H1 (cell line): ENCODE results near the gene HMCN2. TPM values are rescaled to one million over a fixed set of nuclear protein-coding genes. Genes with fewer than 3 reads are reported as not detected.

Experiments
- CTCF ChIA-PET: fragments of 300-600 bp; sonication (Branson Sonifier 250); formaldehyde crosslinking; loops from one replicate; lab custom pipeline; 2021; ENCODE audit not compliant: partially characterized antibody; lab: Charles Lee
- POLR2A ChIA-PET: fragments of 300-600 bp; sonication (Branson Sonifier 250); formaldehyde crosslinking; loops from one replicate; lab custom pipeline; 2021; ENCODE audit warnings: inconsistent platforms; ENCODE audit not compliant: partially characterized antibody; lab: Charles Lee
- DNase-seq, 2 experiments: peaks; one replicate each; pipeline versions ENCODE4 v3.0.0 to v3.0.0-alpha.2; 2010 to 2022; ENCODE audit warnings: low spot score in 2 of 2, low read depth in 1 of 2, mixed read lengths in 1 of 2
- FAIRE-seq: peaks from 2 replicates; lab custom pipeline; 2011; peaks lifted over from hg19 to GRCh38; lab: Jason Lieb, UNC
- H2AFZ ChIP-seq: 2 replicates; pipeline ENCODE4 v1.8.1; 2012; ENCODE audit warnings: low read length, inconsistent platforms
- H2AK5ac ChIP-seq: 2 replicates; pipeline ENCODE4 v1.6.1; 2013; ENCODE audit warnings: low read depth, low read length
- H2BK120ac ChIP-seq: replicated peaks from 2 replicates; pipeline ENCODE3; 2013; ENCODE audit warnings: low read depth, low read length, inconsistent platforms
- H2BK12ac ChIP-seq: 2 replicates; pipeline ENCODE4 v1.6.1; 2013; ENCODE audit warnings: low read depth, low read length
- H2BK15ac ChIP-seq: 2 replicates; pipeline ENCODE4 v1.6.1; 2013; ENCODE audit warnings: low read length
- H2BK20ac ChIP-seq: 2 replicates; pipeline ENCODE4 v1.6.1; 2013; ENCODE audit warnings: low read length
- H2BK5ac ChIP-seq: 2 replicates; pipeline ENCODE4 v1.6.1; 2013; ENCODE audit warnings: low read depth, low read length
- H3K14ac ChIP-seq: 2 replicates; pipeline ENCODE4 v1.6.1; 2013; ENCODE audit warnings: inconsistent platforms; ENCODE audit not compliant: insufficient read length
- H3K18ac ChIP-seq: 2 replicates; pipeline ENCODE4 v1.6.1; 2013; ENCODE audit warnings: low read length; ENCODE audit errors: extremely low read depth
- H3K23ac ChIP-seq: 2 replicates; pipeline ENCODE4 v1.6.1; 2013; ENCODE audit warnings: inconsistent platforms; ENCODE audit not compliant: insufficient read length
- H3K23me2 ChIP-seq: 2 replicates; pipeline ENCODE4 v1.6.1; 2013; ENCODE audit warnings: low read depth, low read length
- H3K27ac ChIP-seq: 2 replicates; pipeline ENCODE4 v1.6.1; 2011; ENCODE audit warnings: low read depth, low read length, inconsistent platforms
- H3K27me3 ChIP-seq, 4 experiments: replicated peaks in 1 of 4; 1 replicate in 1 of 4; 2 replicates in 3 of 4; pipeline versions ENCODE4 v1.6.1 to v1.8.1; 2011 to 2013; ENCODE audit warnings: low read length in 3 of 4, mild to moderate bottlenecking in 3 of 4, inconsistent platforms in 2 of 4, mixed read lengths in 2 of 4, moderate library complexity in 1 of 4; ENCODE audit not compliant: control insufficient read depth in 3 of 4, insufficient read depth in 3 of 4; ENCODE audit errors: extremely low read depth in 1 of 4
- H3K36me3 ChIP-seq, 4 experiments: 2 replicates each; pipeline versions ENCODE4 v1.6.1 to v1.8.1; 2011 to 2013; ENCODE audit warnings: mild to moderate bottlenecking in 4 of 4, low read length in 3 of 4, moderate library complexity in 2 of 4, control low read depth in 1 of 4, inconsistent platforms in 1 of 4; ENCODE audit not compliant: insufficient read depth in 4 of 4, control insufficient read depth in 2 of 4
- H3K4ac ChIP-seq: replicated peaks from 2 replicates; pipeline ENCODE3; 2013; ENCODE audit warnings: low read length, low read depth, mixed read lengths, inconsistent platforms; ENCODE audit not compliant: insufficient read length
- H3K4me1 ChIP-seq, 4 experiments: replicated peaks in 1 of 4; 1 replicate in 1 of 4; 2 replicates in 3 of 4; pipeline versions ENCODE4 v1.6.1 to v1.8.1; 2011 to 2013; ENCODE audit warnings: low read length in 3 of 4, inconsistent platforms in 2 of 4, mixed read lengths in 1 of 4; ENCODE audit not compliant: insufficient read depth in 4 of 4, control insufficient read depth in 3 of 4
- H3K4me2 ChIP-seq, 2 experiments: 2 replicates each; pipeline versions ENCODE4 v1.6.1 to v1.8.1; 2011 to 2013; ENCODE audit warnings: low read depth in 2 of 2, low read length in 2 of 2, control low read depth in 1 of 2, inconsistent platforms in 1 of 2, mild to moderate bottlenecking in 1 of 2; ENCODE audit not compliant: insufficient read depth in 1 of 2
- H3K4me3 ChIP-seq, 4 experiments: fragments of 200-600, 300-600 bp in 1 of 4; sonication (generic), shearing (Covaris generic), sonication (Bioruptor Twin) in 1 of 4; 2 replicates each; pipeline versions ENCODE4 v1.5.1 to v1.8.1; 2011 to 2016; ENCODE audit warnings: low read length in 4 of 4, low read depth in 3 of 4, control low read depth in 2 of 4, inconsistent platforms in 2 of 4, mild to moderate bottlenecking in 2 of 4, mixed read lengths in 1 of 4, moderate library complexity in 1 of 4; ENCODE audit not compliant: insufficient read depth in 2 of 4; ENCODE audit errors: extremely low read depth in 1 of 4
- H3K56ac ChIP-seq: replicated peaks from 2 replicates; pipeline ENCODE3; 2013; ENCODE audit warnings: low read depth, mild to moderate bottlenecking, mixed read lengths, low read length, inconsistent platforms; ENCODE audit not compliant: insufficient read length
- H3K79me1 ChIP-seq: 2 replicates; pipeline ENCODE4 v1.6.1; 2013; ENCODE audit warnings: low read depth, low read length, control low read depth
- H3K79me2 ChIP-seq, 2 experiments: 2 replicates each; pipeline versions ENCODE4 v1.6.1 to v1.8.1; 2012 to 2013; ENCODE audit warnings: low read length in 2 of 2, mild to moderate bottlenecking in 2 of 2, inconsistent platforms in 1 of 2; ENCODE audit not compliant: insufficient read depth in 2 of 2, control insufficient read depth in 1 of 2
- H3K9ac ChIP-seq, 4 experiments: replicated peaks in 1 of 4; 1 replicate in 1 of 4; 2 replicates in 3 of 4; pipeline versions ENCODE4 v1.6.1 to v1.8.1; 2011 to 2013; ENCODE audit warnings: low read depth in 3 of 4, low read length in 3 of 4, control low read depth in 2 of 4, mild to moderate bottlenecking in 2 of 4, moderate library complexity in 2 of 4, inconsistent platforms in 1 of 4; ENCODE audit errors: extremely low read depth in 1 of 4
- H3K9me3 ChIP-seq, 2 experiments: 2 replicates each; pipeline versions ENCODE4 v1.6.1 to v1.8.1; 2012 to 2013; ENCODE audit warnings: mild to moderate bottlenecking in 2 of 2, moderate library complexity in 2 of 2, control low read depth in 1 of 2, inconsistent platforms in 1 of 2, low read depth in 1 of 2, low read length in 1 of 2, mixed read lengths in 1 of 2; ENCODE audit not compliant: insufficient read depth in 2 of 2
- H4K20me1 ChIP-seq, 2 experiments: replicated peaks in 1 of 2; 2 replicates each; pipeline versions ENCODE3 to v1.8.1; 2011 to 2013; ENCODE audit warnings: inconsistent platforms in 2 of 2, low read length in 2 of 2, mild to moderate bottlenecking in 1 of 2; ENCODE audit not compliant: insufficient read depth in 2 of 2, control insufficient read depth in 1 of 2
- H4K5ac ChIP-seq: 2 replicates; pipeline ENCODE4 v1.6.1; 2013; ENCODE audit warnings: low read length, low read depth, mixed read lengths, inconsistent platforms; ENCODE audit not compliant: insufficient read length
- H4K8ac ChIP-seq: 2 replicates; pipeline ENCODE4 v1.8.0; 2013; ENCODE audit warnings: mild to moderate bottlenecking, moderate library complexity, low read length, inconsistent platforms; ENCODE audit not compliant: insufficient read depth; ENCODE audit errors: extremely low read depth
- H4K91ac ChIP-seq: replicated peaks from 2 replicates; pipeline ENCODE3; 2013; ENCODE audit warnings: low read length, mixed read lengths, inconsistent platforms; ENCODE audit not compliant: insufficient read length
- RAD21 ChIP-seq, 2 experiments: IDR thresholded peaks in 1 of 2; conservative IDR thresholded peaks in 1 of 2; 2 replicates each; pipeline ENCODE4 v1.6.1; 2011; ENCODE audit warnings: low read depth in 2 of 2, low read length in 2 of 2, improper control_type of control experiment in 1 of 2, inconsistent platforms in 1 of 2, mild to moderate bottlenecking in 1 of 2, moderate library complexity in 1 of 2
- SRF ChIP-seq: IDR thresholded peaks from 2 replicates; pipeline ENCODE4 v1.6.1; 2011; ENCODE audit warnings: mild to moderate bottlenecking, low read depth, low read length, moderate library complexity
- TBP ChIP-seq: IDR thresholded peaks from 2 replicates; pipeline ENCODE4 v1.6.1; 2011; ENCODE audit warnings: low read depth, low read length, improper control_type of control experiment
- WGBS, 2 experiments: shearing (Covaris generic) in 1 of 2; methylation state at CpG; one replicate each; pipeline versions ENCODE4 v1.1.6 to v1.1.7; 2013 to 2015; ENCODE audit warnings: low lambda C conversion rate in 2 of 2, mixed read lengths in 2 of 2, inconsistent platforms in 1 of 2, low coverage in 1 of 2, missing lambda C conversion rate in 1 of 2; ENCODE audit not compliant: insufficient replicate concordance in 2 of 2, insufficient coverage in 1 of 2, insufficient read length in 1 of 2; ENCODE audit errors: extremely low coverage in 1 of 2, missing lambda C conversion rate in 1 of 2; 5-methylcytosine and 5-hydroxymethylcytosine counted together
- polyA plus RNA-seq, 7 experiments: library from polyadenylated mRNA; depleted of rRNA in 3 of 7; stranded (reverse) in 5 of 7; unstranded in 2 of 7; fragments of >200 nt in 5 of 7; fragments of 200-250 nt in 2 of 7; gene quantifications; 1 replicate in 5 of 7; 2 replicates in 1 of 7; 4 replicates in 1 of 7; pipeline versions ENCODE4 v1.2.1 to v1.2.3, GENCODE V29; 2011 to 2013; ENCODE audit warnings: missing spikeins in 2 of 7, mixed read lengths in 2 of 7
- total RNA-seq: library from RNA; stranded (reverse); fragmentation: NEBNext Ultra II Directional; extraction: Animal tissue kit (Norgen Biotek cat#: 25700); gene quantifications from 2 replicates; pipeline ENCODE4 v1.2.1, GENCODE V29; 2021

Gene HMCN2
- total and polyA plus RNA-seq, 2 of the 8 experiments (the other 6 are each of a cell fraction or from before 2014, with no cell fraction given) = 5.0 to 9.1 TPM

- Histone ChIP-seq H2BK120ac (no peak overlapping the region), H4K8ac (no peak overlapping the region), H3K14ac (no peak overlapping the region), H3K27ac (no peak overlapping the region), H2BK20ac (no peak overlapping the region), H4K91ac (no peak overlapping the region), H3K4ac (no peak overlapping the region), H3K18ac (no peak overlapping the region; the same call in 1 of the 2 replicates), H3K79me2 (no peaks in the 10 kb centered on the region), H4K20me1 (no peaks in the 10 kb centered on the region), H3K23me2 (no peaks in the 10 kb centered on the region), H2BK12ac (no peak overlapping the region), H3K56ac (no peak overlapping the region), H3K23ac (no peak overlapping the region), H2AFZ (no peak overlapping the region), H4K5ac (no peak overlapping the region), H3K4me3 (no peak overlapping the region), H3K4me2 (no peak overlapping the region), H3K79me1 (no peaks in the 10 kb centered on the region), H3K9me3 (no peaks in the 10 kb centered on the region), H2AK5ac (no peak overlapping the region), H2BK5ac (no peak overlapping the region), H3K27me3 (no peaks in the 10 kb centered on the region), H3K36me3 (no peaks in the 10 kb centered on the region; a peak in 1 of 8 replicates), H3K4me1 (no peaks in the 10 kb centered on the region), H2BK15ac (no peak overlapping the region), H3K9ac (no peak overlapping the region)
- WGBS, 2 experiments = 86% methylated on average over 20 of the region's 22 CpGs; no CpG with 5 or more reads in 1 of the 2 experiments
- DNase-seq (no peak), FAIRE-seq (no peak)
- ChIA-PET CTCF (interaction anchor here (0.6 kb wide), 1 partner anchor 88 kb away, joined by 3 read pairs; no protein-coding TSS in a partner anchor), POLR2A (no interaction called here)
- no peak for TF ChIP-seq SRF
- no peak for TF ChIP-seq TBP
- no peak for TF ChIP-seq RAD21 (IDR thresholded peaks at IDR 0.05 in 1 of 2, conservative IDR thresholded peaks at IDR 0.05 in 1 of 2; ENCODE audit: low read depth in 2 of 2, low read length in 2 of 2)
These were observed 140.2 kb downstream of the HMCN2 start for GRCh38 chr9:130405657-130406257.
